NCI-H2171 treated with DMSO at 0.1 percent for 48 hours (cell line): Measurements from ENCODE around the gene COL19A1.
"Not testable (repeated sequence)": the region's sequence is repeated elsewhere in the genome, so short reads cannot be mapped to it uniquely, and the experiment has no call there.

Source experiments
- DNase-seq: peaks from one replicate; lab custom pipeline; 2025; lab: John Stamatoyannopoulos, UW

Gene COL19A1

DNA sequence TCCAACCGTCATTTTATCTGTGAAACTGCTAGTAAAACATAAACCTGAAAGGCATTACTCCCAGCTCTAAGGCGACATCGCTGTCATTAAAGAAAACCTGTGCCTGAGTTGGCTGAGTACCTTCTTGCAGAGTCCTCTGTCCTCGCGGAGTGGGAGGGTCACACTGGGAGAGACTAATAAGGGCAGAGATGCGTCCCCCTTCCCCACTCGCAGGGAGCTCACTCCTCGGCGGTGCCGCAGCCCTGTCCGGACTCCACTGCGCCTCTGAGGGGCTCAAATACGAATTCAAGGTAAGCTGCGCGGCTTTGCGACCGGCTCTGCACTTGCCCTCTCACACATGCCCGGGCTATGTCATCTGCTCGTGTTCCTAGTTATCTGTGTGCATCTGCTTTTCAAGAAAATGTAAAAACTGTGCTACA is at the start of gene COL19A1:
TSS of gene COL19A1 (plus strand) at position 206 of the 419 bp plus-strand sequence. CDS start 13,012 bp downstream, outside the sequence.
- peak; percentile 71 for DNase-seq

DNA sequence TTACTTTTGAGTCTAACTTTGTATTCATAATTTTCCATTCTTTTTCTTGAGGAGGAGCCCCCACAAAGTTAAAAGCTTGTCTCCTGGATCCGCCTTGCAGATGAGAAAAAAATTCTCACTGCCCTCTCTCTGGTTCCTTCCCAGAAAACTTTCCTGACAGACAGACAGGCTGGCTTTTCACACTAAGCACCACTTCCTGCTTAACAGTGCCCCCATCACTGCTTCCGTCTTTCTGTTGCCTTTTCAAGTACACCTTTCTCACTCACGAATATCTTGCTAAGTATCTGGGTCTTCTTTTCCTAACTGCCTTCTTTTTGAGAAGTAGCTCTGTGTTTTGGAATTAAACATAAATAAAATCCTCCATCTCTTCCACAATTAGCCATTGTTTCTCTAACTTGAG is 49.8 kb upstream of the COL19A1 start:
- no peak for DNase-seq

DNA sequence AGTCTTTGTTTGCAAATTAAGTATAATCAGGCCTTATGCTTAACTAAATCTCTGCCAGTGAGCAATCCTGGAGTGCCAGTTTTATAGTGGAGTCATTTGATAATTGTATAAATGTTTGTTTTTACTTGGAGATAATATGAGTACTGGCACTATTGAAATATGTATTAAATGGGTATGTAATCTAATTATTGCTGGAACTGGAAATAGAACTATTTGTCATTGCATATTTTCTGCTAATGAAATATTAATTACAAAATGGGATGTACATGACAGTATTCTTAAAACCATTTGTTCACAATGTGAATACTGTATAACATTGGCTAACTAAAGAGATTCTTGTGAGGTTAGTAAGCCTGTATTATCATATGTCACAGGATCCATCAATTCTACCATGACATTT is 49.0 kb upstream of the COL19A1 start:
- DNase-seq: no peak

DNA sequence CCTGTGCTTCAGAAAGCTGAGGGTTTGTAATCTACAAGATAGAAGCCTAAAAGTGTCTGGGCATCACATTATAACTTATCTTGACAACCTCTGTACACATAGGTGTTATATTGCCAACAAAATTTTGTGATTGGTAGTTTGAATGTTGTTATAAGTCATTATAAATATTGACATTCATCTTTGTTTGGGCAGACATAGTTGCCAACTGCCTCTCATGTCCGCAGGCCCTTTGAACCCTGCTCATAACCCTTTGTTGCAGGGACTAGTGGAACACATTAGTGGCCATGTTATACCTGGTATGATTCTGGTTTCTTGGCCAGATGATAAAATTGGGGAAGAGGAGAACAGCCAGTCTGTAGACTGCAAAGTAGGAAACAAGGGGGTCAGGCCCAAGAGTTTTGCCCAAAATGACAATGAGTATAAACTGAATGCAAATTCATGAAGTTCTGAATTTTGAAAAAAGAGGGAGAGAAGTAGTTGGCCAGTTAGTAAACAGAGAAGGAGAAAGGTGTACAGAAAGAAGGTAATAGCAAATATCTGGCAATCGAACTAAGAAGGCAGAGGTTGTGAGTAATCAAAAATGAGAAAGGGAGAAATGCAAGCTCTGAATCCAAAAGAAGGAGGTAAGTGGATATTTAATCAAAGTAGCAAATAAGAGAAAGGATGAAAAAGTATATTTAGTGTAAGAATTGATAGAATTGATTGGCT is 48.0 kb upstream of the COL19A1 start:
- no peak for DNase-seq

DNA sequence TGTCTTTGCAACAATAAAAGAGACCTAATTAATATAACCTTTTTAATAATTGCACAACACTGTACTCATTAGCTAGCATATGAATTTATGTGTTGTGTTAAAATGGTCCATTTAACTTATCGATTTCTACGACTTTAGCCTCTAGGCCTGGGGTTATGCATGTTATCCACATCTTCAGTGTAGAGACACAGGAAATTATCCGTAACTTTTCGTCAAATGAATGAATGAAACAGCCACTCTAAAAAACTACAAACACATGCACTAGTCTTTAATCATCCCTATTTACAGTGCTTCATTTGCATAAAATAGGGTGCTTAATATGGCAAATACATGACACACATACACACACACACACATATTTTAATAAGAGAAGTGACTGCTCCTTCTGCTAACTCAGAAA is 47.2 kb upstream of the COL19A1 start:
- DNase-seq: no peak

DNA sequence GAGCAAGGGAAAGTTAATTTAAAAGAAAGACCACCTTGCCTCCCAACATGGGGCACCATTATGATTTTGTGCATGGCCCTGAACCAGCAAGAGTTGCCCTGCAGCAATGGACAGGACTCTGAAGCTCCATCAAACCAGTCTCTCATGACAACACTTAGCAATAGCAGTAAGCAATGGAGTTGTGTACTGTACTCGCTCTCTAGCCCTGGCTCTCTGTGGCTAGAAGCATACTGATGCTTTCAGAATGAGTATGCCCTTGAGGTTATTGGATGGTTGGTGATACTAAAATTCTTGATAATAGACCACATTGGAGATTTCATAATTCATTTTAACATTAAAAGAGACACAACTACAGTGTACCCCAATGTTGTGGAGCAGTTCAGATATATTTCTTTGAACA is 46.3 kb upstream of the COL19A1 start:
- no peak for DNase-seq

DNA sequence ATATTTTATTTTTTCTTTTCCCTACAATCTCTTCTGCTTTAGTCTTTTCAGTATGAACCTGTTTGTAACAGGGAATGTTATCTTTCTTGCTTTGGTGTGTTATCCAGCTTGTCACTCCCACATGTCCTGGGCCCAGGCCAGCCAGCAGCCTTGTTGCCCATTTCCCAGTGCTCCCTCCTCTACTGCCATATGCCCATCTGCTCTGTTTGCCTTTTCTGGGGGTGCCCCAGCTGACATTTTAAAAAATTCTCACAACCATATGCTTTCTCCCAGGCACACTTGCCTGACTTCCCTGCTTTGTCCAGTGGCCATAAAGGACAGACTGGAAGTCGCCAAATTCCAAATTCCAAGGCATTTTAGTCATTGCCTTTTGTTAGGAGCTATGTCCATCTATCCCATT is 45.9 kb upstream of the COL19A1 start:
- DNase-seq: peak; percentile 51

DNA sequence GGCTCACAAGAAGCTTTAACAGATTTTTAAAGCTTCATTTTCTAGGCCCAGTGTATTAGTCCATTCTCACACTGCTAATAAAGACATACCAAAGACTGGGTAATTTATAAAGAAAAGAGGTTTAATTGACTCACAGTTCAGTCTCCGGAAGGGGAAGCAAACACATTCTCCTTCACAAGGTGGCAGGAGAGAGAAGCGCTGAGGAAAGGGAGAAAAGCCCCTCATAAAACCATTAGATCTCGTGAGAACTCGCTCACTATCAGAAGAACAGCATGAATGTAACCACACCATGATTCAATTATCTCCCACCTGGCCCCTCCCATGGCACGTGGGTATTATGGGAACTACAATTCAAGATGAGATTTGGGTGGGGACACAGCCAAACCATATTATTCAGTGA is 42.0 kb upstream of the COL19A1 start:
- DNase-seq: not testable (repeated sequence)

DNA sequence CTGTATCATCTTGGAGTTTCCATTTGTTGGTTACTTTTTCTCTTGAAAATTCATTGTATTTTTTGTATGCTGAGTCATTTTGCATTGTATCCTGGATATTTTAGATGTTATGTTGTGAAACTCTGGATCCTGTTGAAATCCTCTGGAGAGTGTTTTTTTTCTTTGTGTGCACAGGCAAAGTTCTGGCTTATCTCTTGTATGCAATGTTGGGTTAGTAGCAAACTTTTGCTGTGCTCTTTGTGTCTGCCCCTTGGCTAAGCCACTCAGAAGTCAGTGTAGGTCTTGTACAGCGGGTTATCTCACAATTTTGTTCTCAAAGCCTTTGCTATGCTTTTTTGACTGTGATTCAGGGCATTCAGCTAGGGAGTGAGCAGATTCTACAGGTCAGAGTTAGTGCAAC is 40.5 kb upstream of the COL19A1 start:
- DNase-seq: no peak

DNA sequence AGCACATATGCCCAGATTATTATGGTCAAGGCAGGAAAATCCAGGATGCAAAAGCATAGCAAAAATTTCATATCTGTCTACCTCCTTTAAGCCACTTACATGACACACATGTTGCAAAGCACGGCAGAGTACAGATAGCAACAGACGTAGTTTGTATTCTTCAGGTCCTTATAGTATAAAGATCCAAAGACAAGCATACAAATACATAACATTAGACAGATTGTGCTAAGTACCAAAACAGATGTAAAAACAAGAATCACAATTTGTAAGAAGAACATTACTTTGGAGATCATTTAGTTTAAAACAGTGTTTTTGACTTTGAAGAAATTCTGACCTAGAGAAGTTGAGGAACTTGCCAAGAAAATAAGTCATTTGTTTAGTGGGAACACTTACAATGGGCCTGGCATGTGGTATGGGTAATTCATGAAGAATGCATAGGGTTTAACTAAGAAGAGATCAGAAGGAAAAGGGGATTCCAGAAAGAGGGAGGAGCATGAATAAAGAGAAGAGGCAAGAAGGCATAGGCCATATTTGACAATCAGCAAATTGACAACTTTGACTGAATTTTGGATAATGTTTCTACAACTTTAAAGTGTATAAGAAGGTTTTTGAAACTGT is 39.0 kb upstream of the COL19A1 start:
- no peak for DNase-seq

DNA sequence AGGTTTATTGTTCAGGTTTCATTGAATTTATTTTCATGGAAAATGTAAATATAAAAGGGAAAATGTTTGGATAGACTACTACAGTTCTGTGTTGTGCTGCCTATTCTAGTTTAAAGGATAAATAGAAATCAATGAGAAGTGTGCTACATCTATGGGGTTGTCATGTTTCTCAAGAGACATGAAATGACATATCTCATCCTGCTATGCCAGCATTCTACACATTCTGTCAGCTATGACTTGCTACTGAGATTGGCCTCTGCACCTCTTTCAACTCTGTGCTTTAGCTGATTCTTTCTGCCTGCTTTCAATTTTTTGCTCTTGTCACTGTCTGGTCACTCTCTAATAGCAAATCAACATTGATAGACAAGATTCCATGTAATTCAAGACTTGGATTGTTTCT is 33.8 kb upstream of the COL19A1 start:
- no peak for DNase-seq

DNA sequence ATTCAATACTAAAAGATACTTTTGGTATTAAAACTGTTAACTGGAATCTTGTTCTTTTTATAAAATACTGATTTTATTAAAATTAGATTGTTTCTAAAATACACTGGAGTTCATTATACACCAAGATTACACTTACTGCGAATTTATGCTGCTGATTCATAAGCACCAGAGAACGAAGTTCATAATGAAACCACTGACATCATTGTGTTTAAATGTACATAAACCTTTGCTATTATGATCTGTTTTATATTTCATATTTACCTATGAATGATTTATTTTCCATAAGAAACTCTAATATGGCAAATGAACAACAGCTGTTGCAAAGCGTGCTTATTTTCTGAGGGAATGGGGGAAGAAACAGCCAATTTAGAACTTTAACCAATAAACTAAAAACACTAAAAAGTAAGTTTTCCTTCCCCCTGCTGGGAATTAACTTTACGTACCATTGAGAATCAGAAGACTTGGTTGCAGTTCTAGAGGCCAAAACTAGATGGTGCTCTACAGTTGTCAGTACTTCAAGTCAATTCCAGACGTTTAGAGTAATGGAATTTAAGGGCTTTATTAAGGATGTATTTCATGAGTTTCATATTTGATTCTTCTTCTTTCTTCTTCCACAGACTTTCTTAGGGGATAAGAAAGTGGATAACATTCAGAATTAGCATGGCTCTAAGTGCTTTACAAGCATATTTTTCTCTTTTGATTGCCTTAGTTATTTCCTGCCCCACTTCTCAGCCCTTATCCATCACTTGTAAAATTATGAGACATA is 30.8 kb upstream of the COL19A1 start:
- DNase-seq: peak; percentile 79

DNA sequence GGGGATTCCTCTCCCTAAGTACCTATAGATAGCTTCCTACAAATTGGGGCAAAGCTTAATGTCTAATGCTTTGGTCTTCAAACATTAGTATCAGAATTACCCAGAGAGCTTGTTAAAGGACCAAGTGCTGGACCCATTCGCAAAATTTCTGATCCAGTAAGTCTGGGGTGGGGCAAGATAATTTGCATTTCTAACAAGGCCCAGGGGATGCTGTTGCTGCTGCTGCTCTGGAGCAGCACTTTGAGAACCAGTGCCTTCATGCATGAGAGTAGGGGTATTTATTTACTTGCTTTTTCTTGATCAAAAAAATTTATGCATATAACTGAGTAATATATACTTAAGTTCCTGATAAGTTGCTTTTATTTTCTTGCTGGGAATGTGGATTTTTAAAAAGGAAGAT is 24.5 kb upstream of the COL19A1 start:
- no peak for DNase-seq

DNA sequence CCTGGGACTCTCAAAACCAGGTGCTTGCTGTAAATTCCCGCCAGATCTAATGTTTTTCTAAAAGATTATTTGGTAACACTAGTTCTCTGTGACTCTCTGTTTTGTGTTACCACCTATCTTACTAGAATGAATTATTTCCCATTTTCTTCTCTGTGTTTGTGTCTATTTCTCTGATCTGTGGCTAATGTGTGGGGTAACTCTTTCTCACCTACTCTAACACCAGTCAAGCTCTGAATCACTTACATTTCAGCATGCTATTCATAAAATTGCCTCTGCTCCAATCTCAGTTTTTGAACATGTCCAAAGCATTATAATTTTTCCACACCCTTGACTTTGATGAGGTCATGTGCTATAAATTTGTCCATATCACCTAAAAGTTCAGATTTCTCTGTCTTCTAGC is 23.2 kb upstream of the COL19A1 start:
- no peak for DNase-seq

DNA sequence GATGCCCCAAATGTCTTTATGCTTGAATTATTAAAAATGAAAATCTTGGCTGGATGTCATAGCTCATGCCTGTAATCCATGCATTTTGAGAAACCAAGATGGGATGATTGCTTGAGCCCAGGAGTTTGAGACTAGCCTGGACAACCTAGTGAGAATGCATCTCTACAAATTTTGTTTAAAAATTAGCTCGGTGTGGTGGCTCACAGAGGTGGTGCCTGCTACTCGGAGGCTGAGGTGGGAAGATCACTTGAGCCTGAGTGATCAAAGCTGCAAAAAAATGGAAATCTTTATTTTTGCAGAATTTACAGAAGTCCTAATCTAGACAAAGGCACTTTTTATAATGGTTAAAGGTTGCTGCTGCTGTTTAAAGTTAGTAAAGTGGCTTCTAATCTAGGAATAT is 20.0 kb upstream of the COL19A1 start:
- DNase-seq: no peak

DNA sequence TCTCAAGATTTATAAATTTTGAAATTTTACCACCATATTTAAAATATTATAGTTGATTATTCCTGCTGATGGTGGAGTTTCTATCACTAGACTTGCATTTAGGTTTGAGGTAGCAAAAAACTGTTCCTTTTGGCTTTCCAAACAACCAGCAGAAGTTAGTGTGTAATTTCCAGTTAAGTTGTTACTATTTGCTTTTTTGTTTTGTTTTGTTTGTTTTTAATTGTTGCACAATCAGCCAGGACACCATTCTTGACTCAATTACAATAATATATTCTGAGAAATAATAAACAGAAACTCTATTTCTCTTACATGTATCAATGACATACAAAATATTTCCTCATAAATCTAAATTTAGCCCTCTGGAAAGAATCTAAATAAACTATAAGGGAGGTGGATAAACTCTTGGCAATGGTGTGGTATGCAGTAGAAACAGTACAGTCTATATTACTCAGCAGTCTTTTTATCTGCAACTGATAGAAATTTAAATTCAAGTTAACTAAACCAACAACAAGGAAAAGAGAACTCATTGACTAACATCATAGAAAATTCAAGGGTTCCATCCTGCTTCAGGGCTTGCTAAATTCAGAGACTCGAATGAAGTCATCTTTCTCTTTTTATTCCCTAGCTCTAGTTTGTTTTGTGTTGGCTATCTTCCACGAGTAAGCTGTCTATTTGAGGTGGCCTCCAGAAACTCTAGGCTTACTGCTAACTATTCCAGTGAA is 19.4 kb upstream of the COL19A1 start:
- no peak for DNase-seq

DNA sequence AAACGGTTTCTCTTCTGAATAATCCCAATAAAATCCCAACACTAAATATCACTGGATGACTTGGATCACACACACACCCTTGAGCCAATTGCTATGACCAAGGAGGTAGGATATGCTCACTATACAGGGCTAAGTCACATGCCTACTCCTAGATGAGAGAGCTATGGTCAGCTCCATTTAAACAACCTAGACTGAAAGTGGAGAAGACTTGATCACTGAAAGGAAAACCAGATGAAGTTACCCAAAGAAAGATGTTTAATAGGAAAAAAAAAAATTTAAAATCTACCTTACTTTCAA is 18.9 kb upstream of the COL19A1 start:
- no peak for DNase-seq

DNA sequence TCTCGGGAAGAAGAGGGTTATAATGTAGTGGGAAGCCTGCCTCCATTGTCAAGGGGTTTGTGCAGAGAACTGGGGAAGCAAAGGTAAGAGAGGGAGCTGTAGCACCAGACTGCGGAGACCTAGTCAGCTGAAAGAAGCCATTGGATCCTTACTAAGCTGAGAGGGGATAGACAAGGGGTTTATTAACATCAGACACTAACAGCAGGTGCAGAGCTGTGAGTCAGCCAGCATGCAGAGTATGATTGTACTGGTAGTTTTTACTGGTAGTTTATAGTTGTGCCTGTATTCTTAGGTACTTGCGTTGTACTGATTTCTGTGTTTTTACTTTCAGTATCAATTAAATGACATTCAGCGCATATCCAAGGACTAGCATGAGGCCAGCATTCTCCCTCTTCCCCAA is 17.8 kb upstream of the COL19A1 start:
- DNase-seq: no peak

DNA sequence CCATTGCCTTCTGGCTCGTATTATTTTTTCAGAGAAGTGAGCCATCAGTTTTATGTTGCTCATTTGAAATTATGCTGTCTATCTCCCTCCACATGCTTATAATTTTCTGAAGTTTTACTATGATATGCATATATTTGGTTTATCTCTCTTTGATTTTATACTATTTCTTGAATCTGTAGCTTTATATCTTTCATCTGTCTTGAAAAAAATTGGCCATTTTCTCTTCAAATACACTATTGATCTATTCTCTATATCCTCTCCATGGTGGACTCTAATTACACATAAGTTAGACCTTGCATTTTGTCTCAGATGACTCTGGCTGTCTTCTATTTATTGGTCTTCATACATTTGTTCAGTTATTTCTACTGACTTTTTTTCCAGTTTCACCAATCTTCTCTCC is 13.7 kb upstream of the COL19A1 start:
- no peak for DNase-seq

DNA sequence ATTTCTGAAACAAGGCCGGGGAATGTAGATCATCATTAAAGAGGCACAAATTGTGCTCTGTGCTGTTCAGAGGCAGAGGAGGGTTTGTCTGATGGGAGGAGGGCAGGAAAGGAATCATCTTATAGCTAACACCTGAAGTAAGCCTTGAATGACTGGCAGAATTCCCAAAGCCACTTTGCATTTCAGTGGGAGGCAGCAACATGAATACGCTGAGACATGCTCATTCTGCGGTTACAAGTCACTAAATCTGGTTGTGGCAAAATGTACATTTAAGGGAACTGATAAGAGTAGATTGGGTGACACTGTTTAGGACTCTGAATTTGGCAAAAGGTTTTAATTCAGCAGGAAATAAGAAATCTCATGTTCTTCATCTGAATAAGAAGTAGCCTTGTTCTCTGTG is 4.4 kb upstream of the COL19A1 start:
- peak; percentile 72 for DNase-seq

DNA sequence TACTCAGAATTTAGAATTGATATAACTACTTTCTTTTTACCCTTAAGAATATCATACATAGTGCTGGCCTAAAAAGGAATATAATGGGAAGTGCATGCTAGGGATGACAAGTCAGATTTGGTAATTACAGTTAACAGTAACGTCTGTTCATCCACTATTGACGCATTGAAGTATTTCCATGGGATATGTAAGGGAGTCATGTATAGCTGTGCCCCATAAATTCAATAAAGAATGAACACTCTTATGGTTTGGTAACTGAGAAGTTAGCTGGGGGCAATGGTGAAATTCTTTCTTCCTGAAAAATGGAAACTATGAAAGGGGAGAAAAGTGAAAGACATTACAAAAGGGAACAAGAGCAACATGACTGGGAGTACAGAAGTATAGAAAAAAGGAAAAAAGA is 2.6 kb upstream of the COL19A1 start:
- DNase-seq: no peak

DNA sequence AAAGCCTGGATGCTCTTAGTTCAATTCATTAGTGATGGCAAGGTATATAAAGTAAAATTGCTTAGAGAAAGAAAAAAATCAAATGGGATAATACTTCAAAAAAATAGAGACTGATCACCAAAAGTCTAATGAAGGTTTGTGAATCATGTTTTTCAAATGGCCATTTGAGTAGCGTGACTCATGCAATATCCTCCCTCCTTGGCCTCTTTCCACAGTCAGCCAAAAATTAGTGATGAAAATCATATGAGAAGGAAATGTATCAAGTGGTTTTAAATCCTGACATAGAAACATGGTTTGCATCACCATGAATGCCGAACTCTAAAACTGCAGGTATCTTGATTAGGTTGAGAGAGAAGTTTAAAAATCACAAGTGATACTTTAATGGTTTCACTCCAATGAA is 1.2 kb upstream of the COL19A1 start:
- no peak for DNase-seq
